ENCODE measurements around the gene PTPRU.

The PTPRU gene

GRCh38 chr1:29279951-29280391, 43.6 kb downstream of the PTPRU start:
- no peak for ATAC-seq
- TF ChIP-seq ZC3H10 (CRISPR knock-in tag; IDR thresholded peaks at IDR 0.05), result no peak
- no peak for TF ChIP-seq TCF4 (CRISPR knock-in tag; IDR thresholded peaks at IDR 0.05; ENCODE audit: borderline replicate concordance)
- TF ChIP-seq ZFP30 (CRISPR knock-in tag; IDR thresholded peaks at IDR 0.05), result no peak
- TF ChIP-seq POU6F1 (CRISPR knock-in tag; IDR thresholded peaks at IDR 0.05; ENCODE audit: borderline replicate concordance, low read depth), result no peak
- no peak for TF ChIP-seq ZNF565 (CRISPR knock-in tag; conservative IDR thresholded peaks at IDR 0.05; ENCODE audit: low read depth)
- TF ChIP-seq CSRNP3 (CRISPR knock-in tag; IDR thresholded peaks at IDR 0.05), result no peak
- no peak for TF ChIP-seq ESRRG (CRISPR knock-in tag; IDR thresholded peaks at IDR 0.05)
- TF ChIP-seq CREB5 (CRISPR knock-in tag; IDR thresholded peaks at IDR 0.05; ENCODE audit: low read depth), result no peak
- TF ChIP-seq BACH2 (CRISPR knock-in tag; IDR thresholded peaks at IDR 0.05; ENCODE audit: borderline replicate concordance), result no peak
- no peak for TF ChIP-seq ZFP3 (CRISPR knock-in tag; IDR thresholded peaks at IDR 0.05)
- TF ChIP-seq ZNF70 (CRISPR knock-in tag; IDR thresholded peaks at IDR 0.05), result no peak
- no peak for TF ChIP-seq GLIS3 (CRISPR knock-in tag; IDR thresholded peaks at IDR 0.05)
- no peak for TF ChIP-seq OSR1 (CRISPR knock-in tag; IDR thresholded peaks at IDR 0.05)
- no peak for TF ChIP-seq SNAI2 (CRISPR knock-in tag; IDR thresholded peaks at IDR 0.05)
- no peak for TF ChIP-seq TSHZ2 (CRISPR knock-in tag; IDR thresholded peaks at IDR 0.05)
- TF ChIP-seq TOX (CRISPR knock-in tag; IDR thresholded peaks at IDR 0.05; ENCODE audit: borderline replicate concordance), result no peak
- no peak for TF ChIP-seq CSDC2 (CRISPR knock-in tag; IDR thresholded peaks at IDR 0.05)

GRCh38 chr1:29280409-29281131, 44.2 kb downstream of the PTPRU start:
- TF ChIP-seq PPARA (CRISPR knock-in tag; IDR thresholded peaks at IDR 0.05; ENCODE audit: borderline replicate concordance) (no peak), RARB (CRISPR knock-in tag; IDR thresholded peaks at IDR 0.05) (no peak), ZNF70 (CRISPR knock-in tag; IDR thresholded peaks at IDR 0.05) (no peak), CSRNP3 (CRISPR knock-in tag; IDR thresholded peaks at IDR 0.05) (no peak), ARNTL (CRISPR knock-in tag; IDR thresholded peaks at IDR 0.05; ENCODE audit: borderline replicate concordance, low read depth) (no peak), ESRRG (CRISPR knock-in tag; IDR thresholded peaks at IDR 0.05) (no peak), ZFP30 (CRISPR knock-in tag; IDR thresholded peaks at IDR 0.05) (no peak), ZNF8 (CRISPR knock-in tag; IDR thresholded peaks at IDR 0.05) (no peak)
- ATAC-seq, result no peak

- no peak for ATAC-seq
- TF ChIP-seq ZNF565 (CRISPR knock-in tag; conservative IDR thresholded peaks at IDR 0.05; ENCODE audit: low read depth) (no peak), ZNF8 (CRISPR knock-in tag; IDR thresholded peaks at IDR 0.05) (no peak), OSR1 (CRISPR knock-in tag; IDR thresholded peaks at IDR 0.05) (no peak), PPARA (CRISPR knock-in tag; IDR thresholded peaks at IDR 0.05; ENCODE audit: borderline replicate concordance) (no peak), CSRNP3 (CRISPR knock-in tag; IDR thresholded peaks at IDR 0.05) (no peak)
Observed at GRCh38 chr1:29281571-29281970, 45.2 kb downstream of the PTPRU start.

Data from SK-N-SH treated with all-trans-retinoic acid at 6 μM for 48 hours (cell line).